Stimulated activated naive B cell treated with anti-CD40 and anti-IgM and Interleukin-4, amounts not matched to agents 10 μg/mL and 1 μg/mL and 100 μg/mL, for 72 hours (primary cell): ENCODE measurements around the gene CNKSR3.

Experiments
- ATAC-seq, 2 donors: fragments of 150-1000 bp; cut with Tn5 transposase; replicated peaks; 2 replicates each; pipeline ENCODE4 v1.10.0; 2021; ENCODE audit warnings: moderate library complexity in 1 of 2
- DNase-seq: peaks from one replicate; pipeline ENCODE4 v3.0.0; 2021
- H3K27ac Mint-ChIP-seq: one replicate; pipeline ENCODE4 v1.8.0; 2022; ENCODE audit warnings: mild to moderate bottlenecking, mixed read lengths
- H3K27me3 Mint-ChIP-seq, 2 donors: one replicate each; pipeline ENCODE4 v1.8.0; 2022; ENCODE audit warnings: mixed read lengths in 2 of 2
- H3K36me3 Mint-ChIP-seq, 2 donors: one replicate each; pipeline ENCODE4 v1.8.0; 2022; ENCODE audit warnings: mixed read lengths in 2 of 2, mild to moderate bottlenecking in 1 of 2
- H3K4me1 Mint-ChIP-seq, 2 donors: one replicate each; pipeline ENCODE4 v1.8.0; 2022; ENCODE audit warnings: mixed read lengths in 2 of 2, mild to moderate bottlenecking in 1 of 2
- H3K4me3 Mint-ChIP-seq, 2 donors: one replicate each; pipeline ENCODE4 v1.8.0; 2022; ENCODE audit warnings: mild to moderate bottlenecking in 2 of 2, mixed read lengths in 2 of 2, moderate library complexity in 1 of 2
- H3K9me3 Mint-ChIP-seq, 2 donors: one replicate each; pipeline ENCODE4 v1.8.0; 2022; ENCODE audit warnings: mixed read lengths in 2 of 2, mild to moderate bottlenecking in 1 of 2

The CNKSR3 gene

GRCh38 chr6:154487367-154488247, 22.9 kb downstream of the CNKSR3 start:
- Mint-ChIP-seq H3K27ac (no peak overlapping the region), H3K27me3 (peaks cover 0 to 3% of the 10 kb centered on the region in 2 donors), H3K4me3 (no peak overlapping the region), H3K4me1 (no peaks in the 10 kb centered on the region), H3K9me3 (peaks cover 0 to 4% of the 10 kb centered on the region in 2 donors), H3K36me3 (no peaks in the 10 kb centered on the region)
- ATAC-seq = no peak
- no peak for DNase-seq

GRCh38 chr6:154485815-154486214, 24.7 kb downstream of the CNKSR3 start:
- no peaks in the 10 kb centered on the region for H3K4me1 Mint-ChIP-seq

GRCh38 chr6:154484942-154485341, 25.5 kb downstream of the CNKSR3 start:
- Mint-ChIP-seq H3K9me3 (peaks cover 0 to 3% of the 10 kb centered on the region in 2 donors), H3K4me3 (no peak overlapping the region), H3K27ac (no peak overlapping the region), H3K27me3 (peaks cover 3 to 5% of the 10 kb centered on the region in 2 donors), H3K4me1 (no peaks in the 10 kb centered on the region), H3K36me3 (no peaks in the 10 kb centered on the region)
- ATAC-seq (no peak), DNase-seq (no peak)

More at GRCh38 chr6:154485815-154486214, 24.7 kb downstream of the CNKSR3 start:
- H3K9me3 Mint-ChIP-seq = peaks cover 0 to 4% of the 10 kb centered on the region in 2 donors
- no peaks in the 10 kb centered on the region for H3K27me3 Mint-ChIP-seq
- H3K4me3 Mint-ChIP-seq = no peak overlapping the region
- H3K36me3 Mint-ChIP-seq = no peaks in the 10 kb centered on the region
- DNase-seq (no peak), ATAC-seq (no peak)
- no peak overlapping the region for H3K27ac Mint-ChIP-seq

- no peak for DNase-seq
- H3K9me3 Mint-ChIP-seq = no peaks in the 10 kb centered on the region
- H3K27me3 Mint-ChIP-seq = peaks cover 7 to 12% of the 10 kb centered on the region in 2 donors
- H3K27ac Mint-ChIP-seq = no peak overlapping the region
- H3K4me1 Mint-ChIP-seq = no peaks in the 10 kb centered on the region
- no peaks in the 10 kb centered on the region for H3K36me3 Mint-ChIP-seq
- no peak overlapping the region for H3K4me3 Mint-ChIP-seq
- no peak for ATAC-seq
These were observed 27.6 kb downstream of the CNKSR3 start for GRCh38 chr6:154482858-154483257.

- H3K27ac Mint-ChIP-seq = no peak overlapping the region
- no peaks in the 10 kb centered on the region for H3K36me3 Mint-ChIP-seq
- DNase-seq = no peak
- H3K4me3 Mint-ChIP-seq = no peak overlapping the region
- peaks cover 7 to 15% of the 10 kb centered on the region in 2 donors for H3K27me3 Mint-ChIP-seq
- ATAC-seq = no peak
- no peaks in the 10 kb centered on the region for H3K9me3 Mint-ChIP-seq
- no peaks in the 10 kb centered on the region for H3K4me1 Mint-ChIP-seq
These were observed 28.9 kb downstream of the CNKSR3 start for GRCh38 chr6:154481521-154482013.

- Mint-ChIP-seq H3K27ac (no peak overlapping the region), H3K9me3 (no peaks in the 10 kb centered on the region), H3K4me1 (no peaks in the 10 kb centered on the region), H3K36me3 (no peaks in the 10 kb centered on the region), H3K4me3 (no peak overlapping the region), H3K27me3 (peaks cover 7 to 15% of the 10 kb centered on the region in 2 donors)
- DNase-seq = no peak
- ATAC-seq = no peak
These were observed 30.5 kb downstream of the CNKSR3 start for GRCh38 chr6:154479771-154480639.

GRCh38 chr6:154479351-154479769, 31.1 kb downstream of the CNKSR3 start:
- H3K4me1 Mint-ChIP-seq = no peaks in the 10 kb centered on the region
- no peak for DNase-seq
- H3K27ac Mint-ChIP-seq = no peak overlapping the region
- peaks cover 7 to 15% of the 10 kb centered on the region in 2 donors for H3K27me3 Mint-ChIP-seq
- no peak overlapping the region for H3K4me3 Mint-ChIP-seq
- no peaks in the 10 kb centered on the region for H3K36me3 Mint-ChIP-seq
- no peaks in the 10 kb centered on the region for H3K9me3 Mint-ChIP-seq
- ATAC-seq = no peak

GRCh38 chr6:154478701-154479060, 31.8 kb downstream of the CNKSR3 start:
- H3K4me3 Mint-ChIP-seq = no peak overlapping the region
- H3K36me3 Mint-ChIP-seq = no peaks in the 10 kb centered on the region
- no peak for DNase-seq
- H3K9me3 Mint-ChIP-seq = no peaks in the 10 kb centered on the region
- H3K27ac Mint-ChIP-seq = no peak overlapping the region
- peaks cover 7 to 15% of the 10 kb centered on the region in 2 donors for H3K27me3 Mint-ChIP-seq
- ATAC-seq = no peak
- no peaks in the 10 kb centered on the region for H3K4me1 Mint-ChIP-seq

GRCh38 chr6:154478021-154478700, 32.3 kb downstream of the CNKSR3 start:
- Mint-ChIP-seq H3K4me3 (no peak overlapping the region), H3K9me3 (no peaks in the 10 kb centered on the region), H3K4me1 (no peaks in the 10 kb centered on the region), H3K27ac (no peak overlapping the region), H3K36me3 (no peaks in the 10 kb centered on the region), H3K27me3 (peaks cover 7 to 15% of the 10 kb centered on the region in 2 donors)
- DNase-seq (no peak), ATAC-seq (peak; percentile 10 to 31)

GRCh38 chr6:154476494-154476893, 34.0 kb downstream of the CNKSR3 start:
- no peaks in the 10 kb centered on the region for H3K9me3 Mint-ChIP-seq
- peaks cover 7 to 15% of the 10 kb centered on the region in 2 donors for H3K27me3 Mint-ChIP-seq
- H3K4me1 Mint-ChIP-seq = no peaks in the 10 kb centered on the region
- ATAC-seq = no peak
- no peak overlapping the region for H3K4me3 Mint-ChIP-seq
- no peak overlapping the region for H3K27ac Mint-ChIP-seq
- no peak for DNase-seq
- no peaks in the 10 kb centered on the region for H3K36me3 Mint-ChIP-seq

GRCh38 chr6:154474648-154475428, 35.6 kb downstream of the CNKSR3 start:
- H3K9me3 Mint-ChIP-seq = peaks cover 2 to 7% of the 10 kb centered on the region in 2 donors
- peaks cover 3 to 10% of the 10 kb centered on the region in 2 donors for H3K27me3 Mint-ChIP-seq
- H3K27ac Mint-ChIP-seq = no peak overlapping the region
- H3K4me1 Mint-ChIP-seq = no peaks in the 10 kb centered on the region
- no peak overlapping the region for H3K4me3 Mint-ChIP-seq
- H3K36me3 Mint-ChIP-seq = no peaks in the 10 kb centered on the region
- DNase-seq = no peak
- no peak for ATAC-seq

- Mint-ChIP-seq H3K27me3 (peaks cover 4 to 7% of the 10 kb centered on the region in 2 donors), H3K9me3 (peaks cover 2 to 7% of the 10 kb centered on the region in 2 donors), H3K4me1 (no peaks in the 10 kb centered on the region), H3K27ac (no peak overlapping the region), H3K36me3 (no peaks in the 10 kb centered on the region), H3K4me3 (no peak overlapping the region)
- DNase-seq (no peak), ATAC-seq (no peak)
These were observed 37.2 kb downstream of the CNKSR3 start for GRCh38 chr6:154473324-154473723.

- H3K4me3 Mint-ChIP-seq = no peak overlapping the region
- H3K9me3 Mint-ChIP-seq = peaks cover 2 to 7% of the 10 kb centered on the region in 2 donors
These were observed 38.7 kb downstream of the CNKSR3 start for GRCh38 chr6:154471609-154472362.

More at GRCh38 chr6:154471609-154472362, 38.7 kb downstream of the CNKSR3 start:
- ATAC-seq (no peak), DNase-seq (no peak)
- Mint-ChIP-seq H3K36me3 (no peaks in the 10 kb centered on the region), H3K4me1 (no peaks in the 10 kb centered on the region), H3K27me3 (peaks cover 0 to 4% of the 10 kb centered on the region in 2 donors), H3K27ac (no peak overlapping the region)
